GM21423 (cell line): ENCODE data around the gene TPM2.
A peak's percentile ranks its signal among the peaks of the same experiment; 100 is the strongest.

Experiments used
- ATAC-seq: cut with Tn5 transposase; IDR thresholded peaks from one replicate; pipeline ENCODE4 v1.9.1; 2021; ENCODE audit warnings: mild to moderate bottlenecking, moderate library complexity; ENCODE audit not compliant: unreplicated experiment

The TPM2 gene

GRCh38 chr9:35696520-35697215 is 6.9 kb upstream of the TPM2 start:
- ATAC-seq: peak; percentile 77

DNA sequence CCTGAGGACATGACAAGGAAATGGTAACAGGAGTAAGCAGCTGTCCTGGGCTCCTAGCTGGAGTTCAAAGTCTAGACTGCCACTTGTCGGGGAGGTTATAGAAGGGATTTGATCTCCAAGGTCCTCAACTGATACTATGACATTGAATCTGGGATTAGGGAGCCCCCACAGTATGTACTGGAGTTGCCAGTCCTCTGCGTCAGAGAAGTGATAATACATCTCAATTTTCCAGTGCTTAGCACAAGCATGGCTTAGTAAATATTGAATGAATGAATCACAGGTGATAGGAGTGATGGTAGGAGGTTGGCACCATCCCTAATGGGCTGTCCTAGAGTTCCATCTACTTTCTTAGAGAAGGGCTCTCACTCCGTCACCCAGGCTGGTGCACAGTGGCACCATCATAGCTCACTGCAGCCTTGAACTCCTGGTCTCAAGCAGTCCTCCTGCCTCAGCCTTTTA is 6.2 kb upstream of the TPM2 start:
- ATAC-seq: no peak

GRCh38 chr9:35691757-35692301 is 2.1 kb upstream of the TPM2 start:
- no peak for ATAC-seq

- no peak for ATAC-seq
Observed at GRCh38 chr9:35691334-35691650, 1.6 kb upstream of the TPM2 start.

DNA sequence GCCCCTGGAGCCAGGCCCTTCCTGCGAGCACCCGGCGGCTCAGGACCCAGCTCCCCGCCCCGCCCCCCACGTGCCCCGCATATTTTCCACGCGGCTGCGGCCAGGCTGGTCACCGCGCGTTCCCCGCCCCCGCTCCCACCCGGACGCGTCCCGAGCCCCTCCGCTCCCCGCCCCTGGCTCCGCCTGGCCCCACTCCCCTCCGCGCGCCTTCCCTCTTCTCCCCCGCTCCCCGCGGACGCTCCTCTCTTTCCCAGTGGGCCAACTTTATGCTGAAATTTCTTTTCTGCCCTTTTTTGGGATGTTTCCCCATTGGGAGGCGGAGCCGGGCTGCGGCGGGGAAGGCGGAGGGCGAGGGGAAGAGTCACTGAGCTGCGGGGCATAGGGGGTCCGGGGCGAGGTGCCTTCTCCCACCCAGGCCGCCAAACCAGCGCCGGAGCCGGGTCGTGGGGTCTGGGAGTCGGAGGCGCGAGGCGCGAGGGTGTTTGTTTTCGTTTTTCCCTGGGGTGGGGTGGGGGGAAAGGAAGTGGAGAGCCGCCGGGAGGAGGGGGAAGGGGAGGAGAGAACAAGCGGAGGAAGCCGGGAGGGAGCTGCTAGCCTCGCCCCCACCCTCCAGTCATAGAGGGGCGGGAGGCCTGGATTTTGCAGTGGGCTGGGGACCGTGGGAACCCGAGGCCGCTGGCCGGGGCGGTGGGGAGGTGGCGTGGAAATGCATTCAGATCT is 1.0 kb upstream of the TPM2 start:
- ATAC-seq: no peak

- no peak for ATAC-seq
Observed at GRCh38 chr9:35690294-35690613, 529 bp upstream of the TPM2 start.

DNA sequence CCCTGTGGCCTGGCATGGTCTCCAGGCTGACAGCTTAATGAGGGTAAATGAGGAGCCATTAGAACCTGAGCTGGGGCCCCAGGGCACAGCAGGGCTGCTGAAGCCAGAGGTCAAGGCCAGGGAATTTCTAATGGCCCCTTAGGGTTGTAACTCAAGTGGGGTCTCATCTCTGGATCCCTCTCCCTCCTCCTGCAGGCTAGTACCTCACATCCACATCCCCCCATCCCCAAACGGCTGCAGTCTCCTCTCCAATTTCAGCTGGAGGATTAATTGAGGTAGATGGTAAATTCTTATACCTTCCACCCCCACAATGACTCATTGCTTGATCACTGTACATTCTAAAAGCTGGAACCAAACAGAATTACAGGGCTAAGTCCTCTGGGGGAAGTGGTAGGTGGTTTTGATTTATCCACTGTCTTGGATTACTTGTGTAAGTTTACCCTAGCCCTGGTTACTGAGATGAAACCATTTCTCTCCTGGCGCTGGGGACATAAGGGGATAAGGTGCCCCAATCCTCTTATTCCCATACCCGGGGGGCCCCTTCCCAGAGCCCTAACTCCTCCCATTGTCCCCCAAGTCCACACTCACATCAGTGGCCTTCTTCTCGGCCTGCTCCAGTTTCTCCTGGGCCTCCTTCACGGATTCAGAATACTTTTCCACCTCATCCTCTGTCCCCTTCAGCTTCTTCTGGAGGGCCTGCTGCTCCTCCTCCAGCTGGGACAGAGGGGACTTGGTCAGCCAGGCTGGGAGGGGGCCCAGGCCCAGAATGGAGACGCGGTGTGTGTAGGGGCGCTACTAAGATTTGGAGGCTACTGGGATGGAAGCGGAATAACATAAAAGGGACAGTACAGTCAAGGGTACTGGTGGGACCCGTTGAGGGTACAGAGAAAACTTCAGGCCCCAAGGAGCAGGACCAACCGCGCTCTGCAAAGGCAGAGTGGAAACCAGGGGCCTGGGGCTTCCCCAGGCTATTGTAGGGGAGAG is 875 bp downstream of the TPM2 start:
- ATAC-seq: no peak

- ATAC-seq: no peak
Observed at GRCh38 chr9:35687972-35688557, 1.7 kb downstream of the TPM2 start.

DNA sequence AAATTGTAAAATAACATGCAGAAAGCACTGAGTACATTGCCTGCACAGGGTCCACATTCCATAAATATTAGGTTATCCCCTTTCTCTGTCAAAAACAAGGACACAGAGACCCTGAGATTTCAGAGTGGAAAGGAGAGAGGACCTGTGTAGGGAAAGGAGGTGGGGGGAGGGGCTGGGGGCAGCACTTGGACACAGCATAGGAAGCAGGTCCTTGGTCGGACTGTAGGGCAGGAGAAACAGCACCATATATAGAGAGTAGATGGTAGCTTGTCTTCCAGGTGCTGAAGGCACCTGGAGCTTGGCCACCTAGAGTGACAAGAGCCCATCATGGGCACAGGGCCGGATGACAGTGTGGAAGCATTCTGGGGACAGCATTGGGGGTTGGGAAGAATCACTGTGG is 2.4 kb downstream of the TPM2 start:
- ATAC-seq: no peak

- ATAC-seq: no peak
Observed at GRCh38 chr9:35686222-35687203, 3.2 kb downstream of the TPM2 start.

GRCh38 chr9:35685506-35685905 is 4.2 kb downstream of the TPM2 start:
- ATAC-seq: no peak

- no peak for ATAC-seq
Observed at GRCh38 chr9:35684921-35685320, 4.8 kb downstream of the TPM2 start.

DNA sequence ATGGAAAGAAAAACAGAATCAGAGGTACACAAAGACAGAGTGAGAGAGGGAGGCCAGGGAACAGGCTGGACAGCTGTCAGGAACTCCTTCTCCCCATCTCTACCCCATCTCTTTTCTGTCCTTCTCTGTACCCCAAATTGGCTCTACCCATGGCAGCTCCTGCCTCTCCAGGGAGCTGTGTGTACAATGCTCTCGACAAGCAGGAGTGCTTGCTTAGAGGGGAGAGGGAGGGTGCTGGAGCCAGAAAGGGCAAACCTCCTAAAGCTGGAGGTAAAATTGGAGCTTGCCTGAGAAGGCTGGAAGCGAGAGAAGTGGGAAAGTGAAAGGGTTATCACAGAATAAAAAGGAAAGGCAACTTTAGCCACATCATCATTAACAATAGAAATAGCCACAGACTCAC is 6.4 kb downstream of the TPM2 start:
- ATAC-seq: no peak

DNA sequence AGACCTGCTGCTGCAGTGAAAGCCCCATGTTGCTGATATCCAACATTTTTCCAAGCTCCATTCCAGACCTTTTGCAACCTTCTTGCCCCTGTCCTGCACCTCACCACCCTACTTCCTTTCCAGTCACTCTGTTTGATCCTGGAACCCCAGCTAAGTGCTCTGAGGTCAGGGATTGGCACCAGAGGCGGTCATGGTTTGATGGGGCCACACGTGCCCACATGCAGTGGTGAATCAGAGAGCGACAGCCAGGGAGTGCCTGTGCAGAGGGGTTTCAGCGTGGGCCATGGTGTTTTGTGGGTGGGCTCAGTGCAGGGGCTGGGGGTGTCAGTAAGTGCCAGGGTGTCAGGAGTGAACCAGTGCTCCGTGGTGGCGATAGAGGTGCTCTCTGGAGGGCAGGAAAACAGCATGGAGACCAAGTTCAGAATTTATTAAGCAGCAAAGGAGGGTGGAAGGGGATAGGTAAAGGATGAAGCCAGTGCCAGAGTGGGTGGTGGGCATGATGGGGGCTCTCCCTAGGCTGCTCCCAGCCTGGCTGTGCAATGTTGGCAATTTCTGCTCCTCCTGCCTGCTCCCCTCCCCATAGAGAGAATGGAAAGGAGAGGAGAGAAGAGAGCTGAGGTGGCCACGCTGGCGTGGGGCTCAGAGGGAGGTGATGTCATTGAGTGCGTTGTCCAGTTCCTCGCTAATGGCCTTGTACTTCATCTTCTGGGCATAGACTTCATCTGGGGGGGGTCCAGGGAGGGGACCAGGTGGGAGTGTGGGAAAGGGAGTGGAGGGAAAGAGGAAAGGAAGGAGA is 7.0 kb downstream of the TPM2 start:
- ATAC-seq: no peak

- ATAC-seq: no peak
Observed at GRCh38 chr9:35682051-35682450, 7.7 kb downstream of the TPM2 start.

DNA sequence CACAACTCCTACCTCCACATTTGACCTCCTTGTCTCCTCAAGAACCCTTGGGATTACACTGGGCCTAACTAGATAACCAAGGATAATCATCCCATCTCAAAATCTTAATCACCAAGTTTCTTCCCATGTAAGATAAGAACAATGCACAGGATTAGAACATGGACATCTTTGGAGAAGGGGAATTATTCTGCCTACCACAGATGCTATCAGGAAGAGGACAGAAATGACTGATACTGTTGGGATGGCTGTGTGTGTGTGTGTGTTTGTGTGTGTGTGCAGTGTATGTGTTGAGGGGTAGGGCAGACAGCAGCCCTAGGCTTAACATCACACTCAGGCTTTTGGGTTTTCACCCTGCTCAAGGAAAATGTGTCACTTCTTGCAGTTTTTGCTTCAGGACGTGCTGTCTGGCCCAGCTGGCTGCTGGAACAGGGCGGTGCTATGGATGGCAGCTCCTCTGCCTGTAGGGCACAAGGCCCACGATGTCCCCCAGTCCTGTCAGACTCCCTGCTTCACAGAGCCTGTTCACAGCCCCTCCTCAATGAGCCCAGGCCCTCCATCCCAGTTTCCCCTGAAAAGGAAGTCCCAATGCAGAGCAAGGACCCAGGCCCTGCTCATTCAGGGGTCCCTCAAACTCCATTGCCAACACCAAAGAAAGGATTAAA is 8.3 kb downstream of the TPM2 start:
- no peak for ATAC-seq

DNA sequence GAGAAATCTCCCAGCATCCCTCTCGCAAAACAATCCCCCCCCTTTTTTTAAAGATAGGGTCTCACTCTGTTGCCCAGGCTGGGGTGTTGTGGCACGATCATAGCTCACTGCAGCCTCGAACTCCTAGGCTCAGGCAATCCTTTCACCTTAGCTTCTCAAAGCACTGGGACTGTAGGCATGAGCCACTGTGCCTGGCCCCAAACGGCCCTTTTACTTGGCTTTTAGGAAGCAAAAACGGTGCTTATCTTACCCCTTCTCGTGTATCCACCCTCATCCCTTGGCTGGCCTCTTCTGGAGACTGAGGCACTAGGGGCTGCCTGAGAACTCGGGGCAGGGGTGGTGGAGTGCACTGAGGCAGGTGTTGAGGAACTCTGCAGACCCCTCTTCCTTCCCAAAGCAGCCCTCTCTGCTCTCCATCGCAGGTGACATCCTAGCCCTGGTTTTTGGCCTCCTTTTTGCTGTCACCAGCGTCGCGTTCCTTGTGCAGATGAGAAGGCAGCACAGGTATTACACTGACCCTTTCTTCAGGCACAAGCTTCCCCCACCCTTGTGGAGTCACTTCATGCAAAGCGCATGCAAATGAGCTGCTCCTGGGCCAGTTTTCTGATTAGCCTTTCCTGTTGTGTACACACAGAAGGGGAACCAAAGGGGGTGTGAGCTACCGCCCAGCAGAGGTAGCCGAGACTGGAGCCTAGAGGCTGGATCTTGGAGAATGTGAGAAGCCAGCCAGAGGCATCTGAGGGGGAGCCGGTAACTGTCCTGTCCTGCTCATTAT is 9.2 kb downstream of the TPM2 start:
- ATAC-seq: no peak
